Measurements from ENCODE around the gene HTRA1.

HTRA1 gene

DNA sequence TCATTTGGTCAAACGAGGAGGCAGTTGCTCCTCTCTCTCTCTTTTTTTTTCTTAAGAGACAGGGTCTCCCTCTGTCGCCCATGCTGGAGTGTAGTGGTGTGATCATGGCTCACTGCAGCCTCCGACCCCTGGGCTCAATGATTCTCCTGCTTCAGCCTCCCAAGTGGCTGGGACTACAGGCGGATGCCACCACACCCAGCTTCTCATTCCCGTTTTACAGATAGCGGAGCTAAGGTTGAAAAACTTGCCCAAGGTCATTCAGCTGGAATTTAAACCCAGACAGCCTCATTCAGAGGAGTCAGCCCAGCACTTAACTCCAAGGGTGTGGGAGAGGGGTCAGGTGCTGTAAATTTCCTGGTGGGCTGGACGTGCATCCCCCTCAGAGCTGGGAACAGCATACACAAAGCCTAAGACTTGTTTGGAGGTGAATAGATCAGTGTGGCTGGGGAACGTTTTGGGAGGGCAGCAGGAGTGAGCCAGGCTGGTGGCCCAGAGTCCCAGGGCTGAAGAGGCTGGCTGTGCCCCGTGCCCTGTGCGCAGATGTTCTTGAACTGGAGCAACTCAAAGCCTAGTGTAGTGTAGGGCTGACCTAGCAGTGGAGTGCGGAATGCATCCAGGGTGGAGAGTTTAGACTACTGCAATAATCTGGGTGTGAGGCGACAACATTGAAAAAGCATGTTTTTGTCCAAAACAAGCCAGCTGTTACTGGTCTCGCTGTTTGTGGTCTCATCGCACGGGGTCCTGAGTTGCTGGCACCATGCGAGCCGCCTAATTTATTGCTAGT is 2.3 kb downstream of the HTRA1 start:
- ChIA-PET CTCF (interaction anchor here (0.5 to 0.6 kb wide), 4 partner anchors 11 to 350 kb away, joined by 3 read pairs; no protein-coding TSS in a partner anchor), POLR2A (ENCODE audit: low non-redundant PET) (no interaction called here)
- TF ChIP-seq, protein P1, sequence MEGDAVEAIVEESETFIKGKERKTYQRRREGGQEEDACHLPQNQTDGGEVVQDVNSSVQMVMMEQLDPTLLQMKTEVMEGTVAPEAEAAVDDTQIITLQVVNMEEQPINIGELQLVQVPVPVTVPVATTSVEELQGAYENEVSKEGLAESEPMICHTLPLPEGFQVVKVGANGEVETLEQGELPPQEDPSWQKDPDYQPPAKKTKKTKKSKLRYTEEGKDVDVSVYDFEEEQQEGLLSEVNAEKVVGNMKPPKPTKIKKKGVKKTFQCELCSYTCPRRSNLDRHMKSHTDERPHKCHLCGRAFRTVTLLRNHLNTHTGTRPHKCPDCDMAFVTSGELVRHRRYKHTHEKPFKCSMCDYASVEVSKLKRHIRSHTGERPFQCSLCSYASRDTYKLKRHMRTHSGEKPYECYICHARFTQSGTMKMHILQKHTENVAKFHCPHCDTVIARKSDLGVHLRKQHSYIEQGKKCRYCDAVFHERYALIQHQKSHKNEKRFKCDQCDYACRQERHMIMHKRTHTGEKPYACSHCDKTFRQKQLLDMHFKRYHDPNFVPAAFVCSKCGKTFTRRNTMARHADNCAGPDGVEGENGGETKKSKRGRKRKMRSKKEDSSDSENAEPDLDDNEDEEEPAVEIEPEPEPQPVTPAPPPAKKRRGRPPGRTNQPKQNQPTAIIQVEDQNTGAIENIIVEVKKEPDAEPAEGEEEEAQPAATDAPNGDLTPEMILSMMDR (conservative IDR thresholded peaks at IDR 0.05; ENCODE audit: low read depth), result no peak
- H3K27ac ChIP-seq, result peak overlapping the region; percentile 98
- DNase-seq (ENCODE audit: low spot score), result no peak

DNA sequence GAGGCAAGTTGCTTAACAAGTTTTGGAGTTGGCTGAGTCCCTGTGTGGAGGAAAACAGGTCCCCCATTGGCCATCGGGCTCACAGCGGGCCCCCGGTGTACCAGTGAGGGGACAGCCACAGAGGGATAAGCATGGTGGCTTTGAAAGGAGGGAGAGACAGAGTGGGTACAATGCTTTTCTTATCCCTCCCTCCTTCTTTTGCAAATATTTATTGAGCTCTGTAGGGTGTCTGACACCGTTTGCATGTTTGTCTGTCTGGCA is 2.8 kb downstream of the HTRA1 start:
- TF ChIP-seq, protein P1 (conservative IDR thresholded peaks at IDR 0.05; ENCODE audit: low read depth), result no peak
- no peak for DNase-seq (ENCODE audit: low spot score)
- CTCF ChIA-PET, result no interaction called here
- POLR2A ChIA-PET (ENCODE audit: low non-redundant PET), result no interaction called here
- H3K27ac ChIP-seq, result peak overlapping the region; percentile 98

DNA sequence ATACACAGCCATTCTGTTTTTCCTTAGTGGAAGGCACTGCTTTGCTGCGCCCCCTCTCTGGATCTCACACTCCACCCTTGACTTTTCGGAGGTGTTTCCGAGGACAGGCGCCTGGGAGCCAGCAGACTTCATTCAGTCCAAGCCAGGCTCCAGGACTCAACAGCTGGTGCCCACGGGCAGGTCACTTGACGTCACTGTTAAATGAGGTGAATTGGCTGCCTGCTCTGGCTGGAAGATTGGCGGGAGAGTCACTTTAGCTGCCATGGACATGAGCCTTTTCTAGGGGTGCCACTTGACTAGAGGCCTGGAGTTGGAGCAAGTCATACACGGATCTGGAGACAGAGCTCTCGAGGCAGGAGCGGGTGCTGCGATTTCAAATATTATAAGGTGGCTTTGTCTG is 3.2 kb downstream of the HTRA1 start:
- ChIA-PET CTCF (interaction anchor here (0.7 to 0.8 kb wide), 2 partner anchors 12 to 101 kb away, joined by 3 to 4 read pairs; no protein-coding TSS in a partner anchor), POLR2A (ENCODE audit: low non-redundant PET) (no interaction called here)
- DNase-seq (ENCODE audit: low spot score), result no peak
- peak overlapping the region; percentile 98 for H3K27ac ChIP-seq
- TF ChIP-seq, protein P1 (conservative IDR thresholded peaks at IDR 0.05; ENCODE audit: low read depth), result no peak

DNA sequence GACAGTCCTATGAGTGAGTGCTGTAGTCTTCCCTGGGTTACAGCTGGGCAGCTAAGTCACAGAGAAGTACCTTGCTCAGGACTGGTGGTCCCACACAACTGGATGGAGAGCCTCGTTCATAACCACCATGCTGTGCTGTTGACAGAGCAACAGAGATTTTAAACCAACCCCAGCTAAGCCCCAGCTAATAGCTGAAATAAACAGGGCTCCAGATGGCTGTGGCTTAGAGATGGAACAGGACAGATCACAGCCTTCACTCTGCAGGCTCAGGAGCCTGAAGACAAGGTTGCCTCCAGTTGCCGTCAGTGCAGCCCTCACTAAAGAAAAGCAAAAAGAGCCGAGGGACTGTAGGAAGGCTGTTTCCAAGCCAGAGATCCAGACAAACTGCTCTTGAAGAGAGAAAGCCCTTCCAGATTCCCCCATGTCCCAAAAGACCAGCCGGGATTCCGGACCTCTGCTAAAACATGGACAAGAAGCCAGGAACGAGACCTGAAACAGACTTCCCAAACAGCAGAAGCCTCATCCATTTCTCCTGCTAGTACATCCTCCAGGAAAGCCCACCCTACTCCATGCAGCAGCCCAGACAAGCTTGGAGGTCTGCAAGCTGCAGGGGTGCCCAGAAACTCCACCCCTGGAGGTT is 4.2 kb downstream of the HTRA1 start:
- DNase-seq (ENCODE audit: low spot score), result no peak
- CTCF ChIA-PET, result interaction anchor here (0.8 kb wide), 1 partner anchor 100 kb away, joined by 3 read pairs; no protein-coding TSS in a partner anchor
- H3K27ac ChIP-seq, result peak overlapping the region; percentile 98
- TF ChIP-seq, protein P1 (conservative IDR thresholded peaks at IDR 0.05; ENCODE audit: low read depth), result no peak
- POLR2A ChIA-PET (ENCODE audit: low non-redundant PET), result interaction anchor here (0.6 kb wide), 1 partner anchor 96 kb away, joined by 9 read pairs; no protein-coding TSS in a partner anchor

DNA sequence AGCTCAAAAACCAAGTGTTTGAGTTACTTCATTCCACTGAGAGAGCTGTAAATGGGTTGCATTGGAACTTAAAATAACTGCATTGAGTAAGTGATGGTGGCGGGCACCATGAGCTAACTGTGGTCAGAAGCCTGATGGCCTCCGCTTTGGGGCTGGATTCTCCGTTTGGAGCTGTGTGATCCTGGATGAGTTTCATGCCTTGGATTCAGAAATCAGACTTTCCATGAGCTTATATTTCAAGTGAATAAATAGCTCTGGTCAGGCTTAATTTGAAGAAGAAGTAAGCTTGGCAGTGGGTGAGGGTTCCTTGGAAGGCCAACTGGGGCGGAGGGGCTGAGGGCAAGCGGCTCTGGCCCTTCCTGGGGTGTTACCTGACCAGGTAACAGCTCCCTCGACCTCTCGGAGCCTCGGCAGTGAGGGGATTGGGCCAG is 5.6 kb downstream of the HTRA1 start:
- peak overlapping the region; percentile 98 for H3K27ac ChIP-seq
- TF ChIP-seq, protein P1 (conservative IDR thresholded peaks at IDR 0.05; ENCODE audit: low read depth), result no peak
- ChIA-PET CTCF (interaction anchor here (0.8 kb wide), 2 partner anchors 29 to 98 kb away, joined by 3 to 4 read pairs; no protein-coding TSS in a partner anchor), POLR2A (ENCODE audit: low non-redundant PET) (interaction anchor here (0.8 kb wide), 1 partner anchor 24 kb away, joined by 5 read pairs; no protein-coding TSS in a partner anchor)
- no peak for DNase-seq (ENCODE audit: low spot score)

DNA sequence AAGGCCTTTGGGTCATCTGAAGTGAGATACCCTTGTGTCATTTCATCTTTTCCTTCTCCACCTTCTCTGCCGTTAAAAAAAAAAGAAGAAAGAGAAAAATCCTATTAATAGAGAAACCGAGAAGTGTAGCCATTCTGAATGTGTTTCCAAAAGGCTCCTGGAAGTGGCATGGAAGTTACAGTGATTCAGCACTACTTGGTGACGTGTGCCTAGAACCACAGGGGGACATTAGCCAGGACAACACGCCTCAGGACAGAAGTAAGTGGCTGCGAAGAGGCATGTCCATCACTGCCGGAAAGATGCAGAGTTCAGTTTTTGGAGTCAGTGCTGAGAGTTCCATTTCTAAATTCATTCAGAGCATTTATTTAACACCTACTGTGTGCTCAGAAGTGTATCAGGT is 6.3 kb downstream of the HTRA1 start:
- no peak for DNase-seq (ENCODE audit: low spot score)
- peak overlapping the region; percentile 98 for H3K27ac ChIP-seq
- ChIA-PET POLR2A (ENCODE audit: low non-redundant PET) (no interaction called here), CTCF (no interaction called here)
- TF ChIP-seq, protein P1 (conservative IDR thresholded peaks at IDR 0.05; ENCODE audit: low read depth), result no peak

All from RWPE1 (cell line).